Fibroblast of lung (primary cell): ENCODE data around the gene DKC1. TPM values are rescaled to one million over a fixed set of nuclear protein-coding genes. Genes with fewer than 3 reads are reported as not detected.

Experiments
- DNase-seq, 2 donors: peaks; one replicate each; pipeline versions ENCODE4 v3.0.0 to v3.0.0-alpha.2; 2010; ENCODE audit warnings: low read depth in 2 of 2
- H2AFZ ChIP-seq: 2 replicates; pipeline ENCODE4 v1.5.1; 2012; ENCODE audit warnings: low read length, control low read depth, inconsistent platforms
- H3K27ac ChIP-seq: 2 replicates; pipeline ENCODE4 v1.5.1; 2011; ENCODE audit warnings: low read length, control low read depth; ENCODE audit not compliant: insufficient read depth
- H3K27me3 ChIP-seq: 2 replicates; pipeline ENCODE4 v1.5.1; 2011; ENCODE audit warnings: mild to moderate bottlenecking, low read length; ENCODE audit not compliant: control insufficient read depth, insufficient read depth
- H3K36me3 ChIP-seq: 2 replicates; pipeline ENCODE4 v1.5.1; 2011; ENCODE audit warnings: low read length; ENCODE audit not compliant: control insufficient read depth, insufficient read depth
- H3K4me1 ChIP-seq: 2 replicates; pipeline ENCODE4 v1.5.1; 2011; ENCODE audit warnings: low read length; ENCODE audit not compliant: control insufficient read depth, insufficient read depth; ENCODE audit errors: extremely low read depth
- H3K4me2 ChIP-seq: 2 replicates; pipeline ENCODE4 v1.5.1; 2011; ENCODE audit warnings: low read length, control low read depth; ENCODE audit not compliant: insufficient read depth; ENCODE audit errors: extremely low read depth
- H3K4me3 ChIP-seq, 4 experiments: fragments of 200-600 bp in 1 of 4; sonication (generic) in 1 of 4; replicated peaks in 1 of 4; 2 replicates each; pipeline ENCODE4 v1.5.1; 2011 to 2016; ENCODE audit warnings: low read length in 4 of 4, low read depth in 3 of 4, mild to moderate bottlenecking in 3 of 4, control low read depth in 2 of 4, inconsistent platforms in 1 of 4, mixed read lengths in 1 of 4; ENCODE audit not compliant: insufficient read depth in 1 of 4; ENCODE audit errors: control extremely low read depth in 1 of 4
- H3K79me2 ChIP-seq: 2 replicates; pipeline ENCODE4 v1.5.1; 2012; ENCODE audit warnings: mild to moderate bottlenecking, low read length, inconsistent platforms; ENCODE audit not compliant: control insufficient read depth, insufficient read depth
- H3K9ac ChIP-seq: 2 replicates; pipeline ENCODE4 v1.5.1; 2011; ENCODE audit warnings: mild to moderate bottlenecking, low read length, control low read depth; ENCODE audit not compliant: insufficient read depth
- H3K9me3 ChIP-seq: 2 replicates; pipeline ENCODE4 v1.5.1; 2012; ENCODE audit warnings: low read depth, low read length; ENCODE audit not compliant: control insufficient read depth, insufficient read depth
- H4K20me1 ChIP-seq: 2 replicates; pipeline ENCODE4 v1.5.1; 2011; ENCODE audit warnings: low read length; ENCODE audit not compliant: control insufficient read depth, insufficient read depth; ENCODE audit errors: extremely low read depth
- CTCF ChIP-seq, 2 donors: IDR thresholded peaks in 1 of 2; conservative IDR thresholded peaks in 1 of 2; 1 replicate in 1 of 2; 2 replicates in 1 of 2; pipeline ENCODE4 v1.5.1; 2011 to 2012; ENCODE audit warnings: low read length in 2 of 2, control low read depth in 1 of 2, inconsistent platforms in 1 of 2, low read depth in 1 of 2, mild to moderate bottlenecking in 1 of 2
- EZH2 ChIP-seq: IDR thresholded peaks from 2 replicates; pipeline ENCODE4 v1.5.1; 2012; ENCODE audit warnings: low read length, control low read depth, mild to moderate bottlenecking; ENCODE audit errors: missing control alignments
- polyA plus RNA-seq, 2 donors: library from polyadenylated mRNA; depleted of rRNA in 1 of 2; stranded (reverse) in 1 of 2; unstranded in 1 of 2; fragments of >200 nt; gene quantifications; 2 replicates each; pipeline ENCODE4 v1.2.1, GENCODE V29; 2011 to 2012; ENCODE audit warnings: missing spikeins in 1 of 2
- total RNA-seq: library from RNA; depleted of rRNA; stranded (reverse); fragments of >200 nt; gene quantifications from 2 replicates; pipeline ENCODE4 v1.2.1, GENCODE V29; 2014

DKC1 gene
- total and polyA plus RNA-seq, 2 donors (not counting 1 experiment from before 2014, with no cell fraction given): 30.2 to 42.4 TPM

- TF ChIP-seq CTCF (conservative IDR thresholded peaks at IDR 0.05 in 1 of 2, IDR thresholded peaks at IDR 0.05 in 1 of 2; ENCODE audit: low read depth in 1 of 2, low read length in 2 of 2) (no peak), EZH2 (no peak)
- Histone ChIP-seq H4K20me1 (no peaks in the 10 kb centered on the region), H3K9ac (no peak overlapping the region), H3K36me3 (no peaks in the 10 kb centered on the region), H3K27ac (no peak overlapping the region), H3K4me2 (no peak overlapping the region), H3K4me1 (peaks cover 2% of the 10 kb centered on the region), H3K27me3 (no peaks in the 10 kb centered on the region), H3K4me3 (no peak overlapping the region), H3K9me3 (no peaks in the 10 kb centered on the region), H3K79me2 (no peaks in the 10 kb centered on the region), H2AFZ (no peak overlapping the region)
- peak in 1 of 2 donors; percentile 27 for DNase-seq
These were observed 34.3 kb downstream of the DKC1 start for GRCh38 chrX:154797006-154797405.

- Histone ChIP-seq H3K27ac (peak overlapping the region; percentile 82), H2AFZ (no peak overlapping the region), H3K9me3 (no peaks in the 10 kb centered on the region), H4K20me1 (no peaks in the 10 kb centered on the region), H3K36me3 (no peaks in the 10 kb centered on the region), H3K9ac (no peak overlapping the region), H3K4me2 (peak overlapping the region; percentile 59), H3K79me2 (peaks cover 4% of the 10 kb centered on the region), H3K4me3 (no peak overlapping the region), H3K4me1 (peaks cover 2% of the 10 kb centered on the region), H3K27me3 (no peaks in the 10 kb centered on the region)
- DNase-seq: peak; percentile 28 to 62
- no peak for TF ChIP-seq CTCF (conservative IDR thresholded peaks at IDR 0.05 in 1 of 2, IDR thresholded peaks at IDR 0.05 in 1 of 2; ENCODE audit: low read depth in 1 of 2, low read length in 2 of 2)
- no peak for TF ChIP-seq EZH2
These were observed 37.1 kb downstream of the DKC1 start for GRCh38 chrX:154799556-154800348.

DNA sequence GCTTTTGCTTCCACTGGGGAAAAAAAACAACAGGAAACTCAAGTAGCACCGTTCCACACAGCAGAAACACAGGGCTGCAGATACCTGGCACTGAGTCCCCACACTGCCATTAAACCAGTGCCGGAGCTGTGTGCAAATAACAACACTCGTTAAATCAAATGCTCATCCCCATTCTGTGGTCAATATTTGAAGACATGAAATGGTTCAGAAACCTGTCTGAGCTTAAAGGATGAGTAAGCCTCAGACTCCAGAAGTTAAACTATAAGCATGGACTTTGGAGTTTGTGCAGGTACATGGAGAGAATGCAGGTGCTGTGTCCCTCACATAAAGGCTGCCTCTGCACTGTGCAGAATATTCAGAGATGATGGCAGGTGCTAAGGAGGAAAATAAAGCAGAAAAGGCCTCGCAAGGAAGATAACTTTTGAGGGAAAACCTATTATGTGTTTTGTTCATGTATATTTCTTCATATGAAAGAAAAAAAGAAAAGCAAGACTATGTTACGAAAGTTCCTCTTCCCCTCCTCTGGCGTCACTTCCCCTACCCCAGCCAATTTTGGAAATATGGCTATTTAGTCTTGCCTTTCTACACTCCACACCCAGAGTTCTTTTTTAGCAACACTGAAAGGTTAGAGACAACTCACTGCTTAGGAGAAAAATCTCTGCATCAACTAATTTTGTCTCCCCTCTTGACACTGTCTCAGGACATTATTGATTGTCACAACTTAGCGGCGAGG lies 38.0 kb downstream of the DKC1 start:
- Histone ChIP-seq H3K27me3 (no peaks in the 10 kb centered on the region), H3K27ac (no peak overlapping the region), H4K20me1 (no peaks in the 10 kb centered on the region), H3K9me3 (no peaks in the 10 kb centered on the region), H3K9ac (no peak overlapping the region), H3K4me3 (no peak overlapping the region), H2AFZ (no peak overlapping the region), H3K4me1 (peaks cover 2% of the 10 kb centered on the region), H3K79me2 (peaks cover 4% of the 10 kb centered on the region), H3K36me3 (no peaks in the 10 kb centered on the region), H3K4me2 (no peak overlapping the region)
- TF ChIP-seq CTCF (conservative IDR thresholded peaks at IDR 0.05 in 1 of 2, IDR thresholded peaks at IDR 0.05 in 1 of 2; ENCODE audit: low read depth in 1 of 2, low read length in 2 of 2) (no peak), EZH2 (no peak)
- DNase-seq: no peak
